Stimulated activated CD8-positive, alpha-beta memory T cell treated with anti-CD3 and anti-CD28 coated beads, Interleukin-12 subunit alpha, Interleukin-12 subunit beta, amount 100 ng/mL, for 4 hours (primary cell): ENCODE results near the gene CYB561D1.
"Not testable (repeated sequence)": the region's sequence is repeated elsewhere in the genome, so short reads cannot be mapped to it uniquely, and the experiment has no call there.

Experiments used
- DNase-seq: peaks from one replicate; pipeline ENCODE4 v3.0.0-alpha.2; 2020; ENCODE audit warnings: low read depth

The CYB561D1 gene, protein sequence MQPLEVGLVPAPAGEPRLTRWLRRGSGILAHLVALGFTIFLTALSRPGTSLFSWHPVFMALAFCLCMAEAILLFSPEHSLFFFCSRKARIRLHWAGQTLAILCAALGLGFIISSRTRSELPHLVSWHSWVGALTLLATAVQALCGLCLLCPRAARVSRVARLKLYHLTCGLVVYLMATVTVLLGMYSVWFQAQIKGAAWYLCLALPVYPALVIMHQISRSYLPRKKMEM

GRCh38 chr1:109493805-109494539 is at the start of gene CYB561D1:
Gene CYB561D1, plus strand, starts transcription at chr1:109494094. Its CDS starts 46 bp downstream, at chr1:109494140.
- peak; percentile 83 for DNase-seq

GRCh38 chr1:109444346-109444745 is 49.5 kb upstream of the CYB561D1 start:
- DNase-seq: no peak

DNA sequence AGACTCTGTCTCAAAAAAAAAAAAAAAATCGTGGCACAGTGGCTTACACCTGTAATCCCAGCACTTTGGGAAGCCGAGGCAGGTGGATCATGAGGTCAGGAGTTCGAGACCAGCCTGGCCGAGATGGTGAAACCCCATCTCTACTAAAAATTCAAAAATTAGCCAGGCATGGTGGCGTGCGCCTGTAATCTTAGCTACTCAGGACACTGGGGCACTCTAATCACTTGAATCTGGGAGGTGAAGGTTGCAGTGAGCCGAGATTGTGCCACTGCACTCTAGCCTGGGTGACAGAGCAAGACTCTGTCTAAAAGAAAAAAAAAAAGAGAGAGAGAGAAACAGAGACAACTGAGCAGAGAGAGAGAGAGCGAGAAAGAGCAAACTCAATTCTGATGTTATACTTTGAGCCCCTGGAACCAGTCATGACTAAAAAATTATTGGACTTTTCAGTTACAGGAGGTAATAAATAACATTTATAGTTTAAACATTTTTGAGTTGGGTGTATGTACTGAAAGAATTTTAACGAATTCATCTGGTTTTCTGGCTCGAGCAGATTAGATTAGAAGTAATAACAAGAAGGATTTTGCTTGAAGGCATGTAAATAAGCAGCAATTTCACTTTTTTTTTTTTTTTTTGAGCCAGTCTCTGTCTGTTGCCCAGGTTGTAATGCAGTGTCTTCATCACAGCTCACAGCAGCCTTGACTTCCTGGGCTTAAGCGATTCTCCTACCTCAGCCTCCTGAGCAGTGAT is 47.8 kb upstream of the CYB561D1 start:
- DNase-seq: not testable (repeated sequence)

DNA sequence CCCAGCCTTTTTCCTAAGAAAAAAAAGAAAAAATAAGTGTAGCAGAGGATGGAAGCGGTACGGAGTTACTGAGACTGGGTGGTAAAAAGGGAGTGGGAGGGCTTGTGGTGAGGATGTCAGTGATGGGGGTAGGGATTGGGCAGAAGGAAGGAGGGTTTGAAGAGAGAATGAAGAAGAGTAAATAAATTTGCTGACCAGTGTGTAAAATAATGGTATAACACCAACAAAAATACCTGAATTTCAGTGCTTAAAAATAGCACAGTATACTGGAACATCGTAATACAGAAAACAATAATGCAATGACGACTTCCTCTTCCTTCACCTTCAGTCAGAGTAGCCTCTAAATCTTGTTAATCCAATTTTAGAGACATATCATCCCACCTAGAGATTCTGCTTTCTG is 46.4 kb upstream of the CYB561D1 start:
- DNase-seq: no peak

GRCh38 chr1:109454497-109455133 is 39.3 kb upstream of the CYB561D1 start:
- DNase-seq: no peak

DNA sequence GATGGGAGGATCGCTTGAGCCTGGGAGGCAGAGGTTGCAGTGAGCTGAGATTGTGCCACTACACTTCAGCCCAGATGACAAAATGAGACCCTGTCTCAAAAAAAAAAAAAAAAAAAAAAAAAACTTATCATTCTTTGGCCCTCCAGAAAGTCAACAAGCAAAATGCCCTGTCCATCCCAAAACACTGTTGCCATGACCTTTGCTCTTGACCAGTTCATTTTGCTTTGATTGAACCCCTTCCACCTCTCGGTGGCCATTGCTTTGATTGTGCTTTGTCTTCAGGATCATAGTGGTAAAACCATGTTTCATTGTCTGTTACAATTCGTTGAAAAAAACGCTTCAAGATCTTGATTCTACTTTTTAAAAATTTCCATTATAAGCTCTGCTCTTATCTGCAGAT is 36.1 kb upstream of the CYB561D1 start:
- DNase-seq: no peak

DNA sequence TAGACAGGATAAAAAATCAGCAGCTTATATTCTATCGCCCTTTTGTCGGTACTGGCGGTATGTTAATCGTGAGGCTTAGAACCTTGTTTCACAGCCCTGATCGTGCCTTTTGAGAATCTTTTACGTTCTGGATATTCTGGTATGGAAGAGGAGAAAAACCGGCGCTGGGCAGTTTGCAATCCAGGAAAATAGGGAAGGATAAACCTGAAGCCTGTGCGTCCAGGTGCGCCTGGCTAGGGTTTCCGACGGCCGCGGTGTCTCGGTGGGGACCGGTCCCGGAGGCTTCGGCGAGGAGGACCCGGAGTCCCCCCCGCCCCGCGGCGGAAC is 27.8 kb upstream of the CYB561D1 start:
- no peak for DNase-seq

DNA sequence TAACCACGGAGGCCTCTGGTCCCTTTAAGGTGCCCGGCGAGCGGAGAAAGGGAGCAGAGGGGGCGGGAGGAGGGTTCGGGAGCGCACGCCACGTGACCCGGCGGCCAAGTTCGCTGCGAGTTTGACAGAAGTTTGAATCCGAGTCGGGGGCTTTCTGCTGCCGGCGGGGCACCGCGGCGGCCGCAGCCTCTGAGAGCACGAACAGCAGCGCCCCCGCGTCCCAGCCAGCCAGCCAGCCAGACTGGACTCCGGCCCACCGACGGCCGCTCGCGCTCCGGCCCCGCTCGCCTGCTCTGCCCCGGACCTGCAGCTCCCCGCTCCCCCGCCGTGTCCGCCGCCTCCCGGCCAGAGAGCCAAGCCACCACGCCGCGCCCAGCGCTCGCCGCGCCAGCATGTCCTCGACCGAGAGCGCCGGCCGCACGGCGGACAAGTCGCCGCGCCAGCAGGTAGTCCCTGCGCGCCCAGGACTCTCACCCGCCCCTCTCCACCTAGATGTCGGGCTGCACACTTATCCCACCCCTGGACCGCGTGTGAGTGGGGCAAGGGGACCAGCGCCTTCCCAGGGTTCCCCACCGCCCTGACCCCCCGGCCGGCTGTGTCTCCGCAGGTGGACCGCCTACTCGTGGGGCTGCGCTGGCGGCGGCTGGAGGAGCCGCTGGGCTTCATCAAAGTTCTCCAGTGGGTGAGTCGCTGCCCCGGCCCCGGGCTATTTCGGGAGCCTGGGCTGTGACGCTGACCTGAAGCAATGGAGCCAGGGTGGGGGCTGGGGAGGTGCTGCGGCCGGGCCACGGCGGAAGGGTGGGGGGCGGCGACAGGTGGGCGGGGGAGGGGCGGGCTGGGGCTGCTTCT is 27.2 kb upstream of the CYB561D1 start, which contains the start of gene SYPL2:
Gene SYPL2 (plus strand): TSS at position 95 of the 849 bp plus-strand sequence. CDS start 298 bp downstream, at position 393.
- no peak for DNase-seq

GRCh38 chr1:109467301-109467777 is 26.6 kb upstream of the CYB561D1 start:
- DNase-seq: no peak

DNA sequence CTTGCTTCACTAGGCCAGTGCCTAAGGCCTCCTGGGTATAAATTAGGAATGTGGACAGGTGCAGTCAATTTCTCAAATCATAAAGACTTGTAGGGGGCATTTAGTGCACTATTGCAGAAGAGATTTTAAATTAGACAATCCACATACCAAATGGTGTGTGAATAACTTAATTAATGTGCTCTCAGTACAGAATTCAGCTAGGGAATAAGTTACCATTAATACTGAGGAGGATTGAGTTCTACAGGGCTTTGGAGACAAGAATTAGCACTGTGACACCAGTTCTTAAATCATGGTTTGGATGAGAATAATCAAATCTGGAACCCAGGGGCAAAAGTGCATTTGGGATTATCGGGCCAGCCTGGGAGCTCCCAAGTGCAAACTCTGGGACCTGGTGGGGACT is 25.8 kb upstream of the CYB561D1 start:
- no peak for DNase-seq

DNA sequence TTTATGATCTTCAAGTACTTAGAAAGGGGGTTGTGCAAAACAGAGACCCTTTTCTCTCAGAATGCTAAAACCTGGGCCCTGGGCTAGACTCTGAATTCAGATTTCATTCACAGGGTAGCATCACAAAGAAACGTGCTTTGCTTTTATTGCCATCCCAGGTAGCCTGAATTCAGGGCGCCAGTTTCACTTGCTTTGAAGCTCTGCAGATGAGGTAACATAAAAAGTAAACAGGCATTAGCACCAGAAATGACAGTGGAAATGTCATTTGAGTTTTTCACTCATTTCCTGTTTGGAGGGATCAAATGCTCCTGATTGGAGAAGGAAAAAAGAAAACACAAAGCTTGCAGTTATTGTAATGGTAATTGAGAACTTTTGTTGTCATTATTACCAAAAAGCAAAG is 25.0 kb upstream of the CYB561D1 start:
- no peak for DNase-seq

DNA sequence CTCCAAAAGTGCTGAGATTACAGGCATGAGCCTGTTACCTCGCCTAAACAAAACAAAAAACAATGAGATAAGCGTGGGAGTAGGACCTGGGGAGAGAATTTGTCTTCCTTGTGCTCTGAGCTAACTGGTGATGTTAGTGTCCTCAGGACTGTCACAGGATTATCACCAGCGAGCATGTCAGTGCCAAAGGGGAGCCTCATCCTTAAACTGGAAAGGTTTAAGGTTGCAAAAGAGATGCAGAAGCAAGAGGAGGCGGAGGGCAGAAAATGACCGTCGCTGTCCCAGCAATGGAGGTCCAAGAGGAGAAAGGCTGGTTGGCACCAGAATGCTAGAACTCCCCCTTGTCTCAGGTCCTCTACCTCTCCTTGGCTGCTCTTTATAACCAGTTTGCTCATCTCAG is 23.6 kb upstream of the CYB561D1 start:
- no peak for DNase-seq

DNA sequence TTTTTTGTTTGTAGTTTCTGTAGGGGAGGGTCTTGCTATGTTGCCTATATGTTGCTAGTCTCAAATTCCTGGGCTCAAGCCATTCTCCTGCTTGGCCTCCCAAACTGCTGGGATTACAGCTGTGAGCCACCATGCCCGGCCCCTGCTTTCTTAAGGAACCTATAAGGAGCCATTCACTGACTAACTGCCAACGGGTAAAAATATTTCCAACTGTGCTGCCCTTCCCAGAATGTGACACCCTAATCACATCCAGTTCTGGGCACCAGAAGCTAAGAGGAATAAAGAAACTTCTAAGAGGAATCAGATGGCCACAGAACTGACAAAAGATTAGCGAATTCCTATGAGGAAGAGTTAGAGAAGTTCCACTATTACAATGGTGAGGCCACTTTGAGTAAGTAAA is 21.1 kb upstream of the CYB561D1 start:
- no peak for DNase-seq

- not testable (repeated sequence) for DNase-seq
These were observed 20.4 kb upstream of the CYB561D1 start for GRCh38 chr1:109473284-109474057.

DNA sequence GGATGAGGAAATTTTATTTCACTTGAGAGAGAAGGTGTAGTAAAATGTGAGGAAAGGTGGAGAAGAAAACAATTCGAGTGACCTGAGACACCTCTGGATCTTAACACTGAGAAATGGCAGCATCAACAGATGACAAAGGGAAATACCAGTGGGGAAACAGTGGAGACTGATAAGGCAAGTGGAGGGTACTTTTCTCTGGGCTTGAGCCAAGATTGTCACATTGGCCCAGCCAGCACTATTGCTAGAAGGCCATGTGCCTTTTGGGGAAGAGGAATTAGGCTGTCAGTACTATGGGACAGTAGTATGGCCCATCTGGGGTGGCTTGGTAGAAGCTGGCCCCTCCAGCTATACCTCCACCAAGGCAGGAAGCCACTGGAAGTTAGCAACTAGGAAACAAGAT is 19.2 kb upstream of the CYB561D1 start:
- DNase-seq: no peak

DNA sequence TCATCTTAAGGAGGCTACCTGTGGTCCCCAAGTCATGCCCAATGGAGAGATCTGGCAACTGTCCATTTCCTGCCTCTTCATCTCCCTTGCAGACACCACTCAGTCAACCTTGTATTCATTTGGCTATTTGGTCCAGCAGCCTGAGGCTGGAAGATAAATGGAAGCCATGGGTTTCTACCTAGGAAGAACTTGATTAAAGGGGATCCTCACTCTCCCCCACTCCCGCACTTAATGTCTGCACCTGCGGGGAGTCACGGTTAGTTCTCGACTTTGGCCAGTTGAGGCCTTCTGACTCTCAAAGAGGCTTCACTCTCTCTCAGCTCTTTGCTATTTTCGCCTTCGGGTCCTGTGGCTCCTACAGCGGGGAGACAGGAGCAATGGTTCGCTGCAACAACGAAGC is 18.6 kb upstream of the CYB561D1 start:
- no peak for DNase-seq

DNA sequence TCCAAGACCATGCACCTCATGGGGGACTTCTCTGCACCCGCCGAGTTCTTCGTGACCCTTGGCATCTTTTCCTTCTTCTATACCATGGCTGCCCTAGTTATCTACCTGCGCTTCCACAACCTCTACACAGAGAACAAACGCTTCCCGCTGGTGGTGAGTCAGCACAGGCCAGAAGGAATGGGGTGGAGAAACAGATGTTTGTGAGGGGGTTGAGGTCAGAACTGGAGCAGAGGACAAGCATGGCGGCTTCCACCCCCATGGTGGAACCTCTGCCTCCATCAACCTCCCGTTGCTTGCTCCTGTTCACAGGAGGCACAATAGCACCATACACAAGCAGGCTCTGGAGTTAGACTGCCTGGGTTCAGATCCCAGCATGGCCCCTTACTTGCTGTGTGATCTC is 17.1 kb upstream of the CYB561D1 start:
- DNase-seq: no peak

DNA sequence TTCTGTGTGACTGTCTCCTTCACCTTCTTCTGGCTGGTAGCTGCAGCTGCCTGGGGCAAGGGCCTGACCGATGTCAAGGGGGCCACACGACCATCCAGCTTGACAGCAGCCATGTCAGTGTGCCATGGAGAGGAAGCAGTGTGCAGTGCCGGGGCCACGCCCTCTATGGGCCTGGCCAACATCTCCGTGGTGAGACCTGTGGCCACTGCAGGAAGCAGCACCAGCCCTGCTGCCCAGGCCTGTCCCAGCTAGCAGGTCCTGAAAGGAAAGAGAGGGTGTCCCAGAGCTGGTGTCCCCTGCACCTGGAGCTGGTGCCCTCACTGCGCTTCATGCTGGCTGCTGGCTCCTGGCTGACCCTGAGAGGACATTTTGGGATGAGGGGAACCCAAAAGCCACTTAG is 16.1 kb upstream of the CYB561D1 start:
- no peak for DNase-seq

GRCh38 chr1:109478806-109479205 is 15.1 kb upstream of the CYB561D1 start:
- DNase-seq: no peak

DNA sequence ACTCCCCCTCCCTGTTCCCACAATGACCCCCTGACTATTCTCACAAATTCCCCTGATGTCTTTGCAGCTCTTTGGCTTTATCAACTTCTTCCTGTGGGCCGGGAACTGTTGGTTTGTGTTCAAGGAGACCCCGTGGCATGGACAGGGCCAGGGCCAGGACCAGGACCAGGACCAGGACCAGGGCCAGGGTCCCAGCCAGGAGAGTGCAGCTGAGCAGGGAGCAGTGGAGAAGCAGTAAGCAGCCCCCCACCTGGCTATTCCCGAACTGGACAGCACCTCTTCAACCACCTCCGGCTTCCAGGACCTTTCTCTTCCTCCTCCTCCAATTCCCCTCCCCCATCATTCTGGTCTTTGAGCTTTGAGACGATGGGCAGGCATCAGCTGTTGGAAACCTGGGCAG is 14.6 kb upstream of the CYB561D1 start:
- no peak for DNase-seq

GRCh38 chr1:109479901-109480300 is 14.0 kb upstream of the CYB561D1 start:
- no peak for DNase-seq
